ENCODE measurements around the gene PRRX1.

PRRX1 gene

DNA sequence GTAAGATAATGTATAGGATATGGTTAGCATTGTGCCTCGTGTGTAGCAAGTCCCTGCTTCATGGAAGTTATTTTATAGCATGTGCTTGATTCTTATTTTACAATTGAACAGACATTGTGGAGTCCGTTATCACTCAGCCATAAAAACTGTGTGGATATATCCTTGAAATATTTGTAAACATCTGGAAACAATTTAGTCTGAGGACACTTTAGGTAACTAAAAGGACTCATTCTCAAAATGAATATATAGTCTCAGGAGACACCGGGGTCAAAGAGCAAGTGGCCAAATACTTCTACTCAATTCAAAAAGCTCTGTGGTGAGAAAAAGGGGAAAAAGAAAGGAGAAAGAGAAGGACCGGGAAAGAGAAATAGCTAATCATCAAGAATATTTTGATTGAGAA lies 23.7 kb downstream of the PRRX1 start:
- Histone ChIP-seq H3K27me3 (ENCODE audit: insufficient read depth, low read depth, severe bottlenecking) (no peaks in the 10 kb centered on the region), H3K27ac (no peak overlapping the region), H3K9me3 (ENCODE audit: severe bottlenecking) (no peaks in the 10 kb centered on the region), H3K4me3 (ENCODE audit: low read depth, low read length) (no peak overlapping the region), H3K36me3 (no peaks in the 10 kb centered on the region)
- DNase-seq = no peak
- TF ChIP-seq CTCF (IDR thresholded peaks at IDR 0.05; ENCODE audit: low read depth, low read length) = no peak

GRCh38 chr1:170691258-170691657 lies 27.3 kb downstream of the PRRX1 start:
- no peak for DNase-seq
- Histone ChIP-seq H3K4me3 (ENCODE audit: low read depth, low read length) (no peak overlapping the region), H3K9me3 (ENCODE audit: severe bottlenecking) (no peaks in the 10 kb centered on the region), H3K36me3 (no peaks in the 10 kb centered on the region), H3K27ac (no peak overlapping the region), H3K27me3 (ENCODE audit: insufficient read depth, low read depth, severe bottlenecking) (no peaks in the 10 kb centered on the region)
- TF ChIP-seq CTCF (IDR thresholded peaks at IDR 0.05; ENCODE audit: low read depth, low read length) = no peak

DNA sequence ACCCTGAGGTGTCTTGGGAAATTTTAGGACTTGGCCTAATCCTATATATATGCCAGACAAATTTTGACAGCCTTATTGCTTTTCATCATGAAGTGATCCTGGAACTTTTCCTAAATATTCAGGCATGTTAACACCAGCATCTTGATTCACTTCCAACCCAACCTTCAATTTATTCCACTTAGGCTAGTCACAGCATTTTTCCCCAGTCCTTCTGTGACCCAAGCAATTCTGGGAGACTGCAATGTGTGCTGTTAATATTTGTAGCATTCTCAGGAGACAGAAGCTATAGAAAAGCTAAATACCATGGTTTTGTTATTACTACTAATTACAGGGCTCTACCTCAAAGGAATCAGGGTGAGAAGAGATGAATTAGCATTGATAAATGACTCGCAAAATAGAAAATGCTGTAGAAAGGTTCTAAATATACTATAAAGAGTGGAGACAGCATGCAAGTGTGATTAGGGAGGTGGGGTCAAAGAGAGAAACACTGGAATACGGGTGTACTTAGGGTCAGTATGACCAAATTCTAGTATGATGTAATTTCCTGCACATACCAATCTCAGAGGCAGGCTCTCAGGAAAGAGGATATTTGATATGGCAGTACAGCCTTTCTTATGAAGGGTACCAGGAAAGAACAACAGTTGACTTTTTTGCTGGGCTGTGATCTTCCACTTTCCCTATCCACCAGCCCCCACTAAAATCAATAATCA lies 29.1 kb downstream of the PRRX1 start:
- Histone ChIP-seq H3K4me3 (ENCODE audit: low read depth, low read length) (no peak overlapping the region), H3K27ac (no peak overlapping the region), H3K9me3 (ENCODE audit: severe bottlenecking) (no peaks in the 10 kb centered on the region), H3K27me3 (ENCODE audit: insufficient read depth, low read depth, severe bottlenecking) (no peaks in the 10 kb centered on the region), H3K36me3 (no peaks in the 10 kb centered on the region)
- no peak for DNase-seq
- TF ChIP-seq CTCF (IDR thresholded peaks at IDR 0.05; ENCODE audit: low read depth, low read length) = no peak

- no peak overlapping the region for H3K27ac ChIP-seq
- H3K27me3 ChIP-seq (ENCODE audit: insufficient read depth, low read depth, severe bottlenecking) = no peaks in the 10 kb centered on the region
- H3K36me3 ChIP-seq = no peaks in the 10 kb centered on the region
- TF ChIP-seq CTCF (IDR thresholded peaks at IDR 0.05; ENCODE audit: low read depth, low read length) = no peak
- DNase-seq = no peak
- H3K9me3 ChIP-seq (ENCODE audit: severe bottlenecking) = no peaks in the 10 kb centered on the region
- no peak overlapping the region for H3K4me3 ChIP-seq (ENCODE audit: low read depth, low read length)
These were observed 30.4 kb downstream of the PRRX1 start for GRCh38 chr1:170694172-170694926.

DNA sequence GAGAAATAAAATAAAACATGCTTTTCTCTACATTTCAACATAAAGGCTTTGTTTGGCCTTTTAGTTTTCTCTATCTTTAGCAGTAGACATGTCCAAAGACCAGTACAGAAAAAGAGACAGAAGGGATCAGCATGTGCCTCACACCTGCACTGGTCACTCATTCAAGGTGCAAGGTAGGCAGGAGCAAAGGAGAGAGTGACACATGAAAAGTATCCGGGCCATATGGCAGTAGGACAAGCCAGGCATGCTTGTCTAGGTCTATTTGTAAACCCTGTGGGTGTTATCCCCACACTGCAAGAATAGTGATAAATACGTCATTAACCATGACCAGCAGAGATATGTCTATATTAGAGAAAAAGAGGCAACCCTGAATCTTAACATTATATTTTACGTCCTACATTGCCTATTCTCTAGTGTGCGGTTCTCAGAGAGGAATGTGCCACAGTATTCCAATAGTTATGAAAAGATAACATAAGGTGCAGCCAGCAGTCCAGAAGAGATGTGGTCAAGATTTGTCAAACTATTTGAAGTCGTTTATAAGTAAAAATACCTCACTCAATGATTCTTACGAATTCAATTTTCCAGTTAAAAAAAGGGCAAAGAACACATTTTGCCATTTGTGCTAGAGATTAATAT lies 32.1 kb downstream of the PRRX1 start:
- no peaks in the 10 kb centered on the region for H3K36me3 ChIP-seq
- H3K4me3 ChIP-seq (ENCODE audit: low read depth, low read length) = no peak overlapping the region
- DNase-seq = no peak
- H3K27ac ChIP-seq = no peak overlapping the region
- TF ChIP-seq CTCF (IDR thresholded peaks at IDR 0.05; ENCODE audit: low read depth, low read length) = no peak
- H3K9me3 ChIP-seq (ENCODE audit: severe bottlenecking) = no peaks in the 10 kb centered on the region
- H3K27me3 ChIP-seq (ENCODE audit: insufficient read depth, low read depth, severe bottlenecking) = no peaks in the 10 kb centered on the region
